ENCODE data around the gene IL11.
"Not testable (repeated sequence)": the region's sequence is repeated elsewhere in the genome, so short reads cannot be mapped to it uniquely, and the experiment has no call there.

The IL11 gene

GRCh38 chr19:55370305-55370988, at the start of gene IL11:
IL11 (minus strand) TSS chr19:55370463; CDS start chr19:55370310, 153 bp downstream.
- no peak within 1 kb of the TSS for H3K27ac ChIP-seq
- H3K4me3 ChIP-seq (ENCODE audit: low read depth, low read length): peak within 1 kb of the TSS; percentile 11
- peak within 1 kb of the TSS; percentile 50 for H2AFZ ChIP-seq
- no peaks in the 10 kb centered on the region for H3K36me3 ChIP-seq (ENCODE audit: control insufficient read depth, insufficient read depth, low read length)
- H3K27me3 ChIP-seq (ENCODE audit: control insufficient read depth, insufficient read depth, low read length): peaks cover 10% of the 10 kb centered on the region
- H3K4me2 ChIP-seq (ENCODE audit: low read length): peak within 1 kb of the TSS; percentile 47
- no peaks in the 10 kb centered on the region for H3K79me2 ChIP-seq
- H3K4me1 ChIP-seq: no peaks in the 10 kb centered on the region
- no peak for TF ChIP-seq CTCF (IDR thresholded peaks at IDR 0.05)
- H3K9me3 ChIP-seq (ENCODE audit: control insufficient read depth, low read length): no peaks in the 10 kb centered on the region
- H3K9ac ChIP-seq: no peak within 1 kb of the TSS

- Histone ChIP-seq H3K4me3 (ENCODE audit: low read depth, low read length) (no peak overlapping the region), H3K9me3 (ENCODE audit: control insufficient read depth, low read length) (no peaks in the 10 kb centered on the region), H2AFZ (no peak overlapping the region), H3K79me2 (no peaks in the 10 kb centered on the region), H3K9ac (no peak overlapping the region), H3K4me1 (no peaks in the 10 kb centered on the region), H3K36me3 (ENCODE audit: control insufficient read depth, insufficient read depth, low read length) (no peaks in the 10 kb centered on the region), H3K27ac (no peak overlapping the region), H3K27me3 (ENCODE audit: control insufficient read depth, insufficient read depth, low read length) (no peaks in the 10 kb centered on the region), H3K4me2 (ENCODE audit: low read length) (no peak overlapping the region)
- TF ChIP-seq CTCF (IDR thresholded peaks at IDR 0.05): no peak
These were observed 49.5 kb upstream of the IL11 start for GRCh38 chr19:55419624-55420236.

- Histone ChIP-seq H3K79me2 (no peaks in the 10 kb centered on the region), H3K36me3 (ENCODE audit: control insufficient read depth, insufficient read depth, low read length) (no peaks in the 10 kb centered on the region), H3K27ac (no peak overlapping the region), H3K4me2 (ENCODE audit: low read length) (no peak overlapping the region), H3K9ac (no peak overlapping the region), H2AFZ (no peak overlapping the region), H3K9me3 (ENCODE audit: control insufficient read depth, low read length) (no peaks in the 10 kb centered on the region), H3K4me3 (ENCODE audit: low read depth, low read length) (no peak overlapping the region), H3K27me3 (ENCODE audit: control insufficient read depth, insufficient read depth, low read length) (no peaks in the 10 kb centered on the region), H3K4me1 (no peaks in the 10 kb centered on the region)
- no peak for TF ChIP-seq CTCF (IDR thresholded peaks at IDR 0.05)
These were observed 48.8 kb upstream of the IL11 start for GRCh38 chr19:55419103-55419502.

GRCh38 chr19:55418185-55418584, 47.9 kb upstream of the IL11 start:
- no peak overlapping the region for H3K4me2 ChIP-seq (ENCODE audit: low read length)
- no peaks in the 10 kb centered on the region for H3K79me2 ChIP-seq
- H2AFZ ChIP-seq: no peak overlapping the region
- H3K4me1 ChIP-seq: no peaks in the 10 kb centered on the region
- H3K9me3 ChIP-seq (ENCODE audit: control insufficient read depth, low read length): no peaks in the 10 kb centered on the region
- H3K4me3 ChIP-seq (ENCODE audit: low read depth, low read length): no peak overlapping the region
- no peak overlapping the region for H3K9ac ChIP-seq
- no peaks in the 10 kb centered on the region for H3K27me3 ChIP-seq (ENCODE audit: control insufficient read depth, insufficient read depth, low read length)
- no peaks in the 10 kb centered on the region for H3K36me3 ChIP-seq (ENCODE audit: control insufficient read depth, insufficient read depth, low read length)
- TF ChIP-seq CTCF (IDR thresholded peaks at IDR 0.05): peak; percentile 75
- no peak overlapping the region for H3K27ac ChIP-seq

- Histone ChIP-seq H3K36me3 (ENCODE audit: control insufficient read depth, insufficient read depth, low read length) (no peaks in the 10 kb centered on the region), H3K9me3 (ENCODE audit: control insufficient read depth, low read length) (no peaks in the 10 kb centered on the region), H3K79me2 (peaks cover 11% of the 10 kb centered on the region), H3K4me3 (ENCODE audit: low read depth, low read length) (no peak overlapping the region), H3K27ac (no peak overlapping the region), H3K4me2 (ENCODE audit: low read length) (no peak overlapping the region), H3K27me3 (ENCODE audit: control insufficient read depth, insufficient read depth, low read length) (no peaks in the 10 kb centered on the region), H2AFZ (no peak overlapping the region), H3K9ac (no peak overlapping the region), H3K4me1 (peaks cover 4% of the 10 kb centered on the region)
- TF ChIP-seq CTCF (IDR thresholded peaks at IDR 0.05): no peak
These were observed 39.9 kb upstream of the IL11 start for GRCh38 chr19:55410168-55410567.

GRCh38 chr19:55409179-55409578, 38.9 kb upstream of the IL11 start:
- H3K9me3 ChIP-seq (ENCODE audit: control insufficient read depth, low read length); H3K4me3 ChIP-seq (ENCODE audit: low read depth, low read length); H3K4me2 ChIP-seq (ENCODE audit: low read length); H3K27me3 ChIP-seq (ENCODE audit: control insufficient read depth, insufficient read depth, low read length); H3K36me3 ChIP-seq (ENCODE audit: control insufficient read depth, insufficient read depth, low read length); H3K9ac ChIP-seq; H3K4me1 ChIP-seq; H3K27ac ChIP-seq: not testable (repeated sequence)
- Histone ChIP-seq H3K79me2 (peaks cover 11% of the 10 kb centered on the region), H2AFZ (peak overlapping the region; percentile 87)

Data from parathyroid adenoma (tissue), 2 donors.